CD14-positive monocyte (primary cell): ENCODE data around the gene CKAP2L. TPM values are rescaled to one million over a fixed set of nuclear protein-coding genes. Genes with fewer than 3 reads are reported as not detected.

ENCODE experiments used
- DNase-seq, 3 donors: peaks; one replicate each; pipeline ENCODE4 v3.0.0-alpha.2; 2011 to 2022
- H2AFZ ChIP-seq: 2 replicates; pipeline ENCODE4 v1.6.0; 2012; ENCODE audit warnings: mild to moderate bottlenecking, low read depth, low read length, inconsistent platforms; ENCODE audit not compliant: insufficient read depth, poor library complexity, severe bottlenecking
- H3K27ac ChIP-seq, 2 donors: 1 replicate in 1 of 2; 2 replicates in 1 of 2; pipeline ENCODE4 v1.5.1; 2012 to 2013; ENCODE audit warnings: low read length in 2 of 2, control low read depth in 1 of 2, inconsistent platforms in 1 of 2, low read depth in 1 of 2, mild to moderate bottlenecking in 1 of 2
- H3K27me3 ChIP-seq, 2 donors: one replicate each; pipeline versions ENCODE4 v1.6.0 to v1.6.1; 2011 to 2013; ENCODE audit warnings: low read length in 2 of 2; ENCODE audit not compliant: control insufficient read depth in 2 of 2, insufficient read depth in 2 of 2
- H3K36me3 ChIP-seq, 2 donors: replicated peaks in 1 of 2; 1 replicate in 1 of 2; 2 replicates in 1 of 2; pipeline versions ENCODE4 v1.5.1 to v1.6.1; 2012 to 2013; ENCODE audit warnings: low read length in 2 of 2, control low read depth in 1 of 2, inconsistent platforms in 1 of 2, mild to moderate bottlenecking in 1 of 2; ENCODE audit not compliant: insufficient read depth in 2 of 2, control insufficient read depth in 1 of 2
- H3K4me1 ChIP-seq, 2 donors: 1 replicate in 1 of 2; 2 replicates in 1 of 2; pipeline versions ENCODE4 v1.5.1 to v1.6.1; 2012 to 2013; ENCODE audit warnings: low read length in 2 of 2, control low read depth in 1 of 2, inconsistent platforms in 1 of 2, mild to moderate bottlenecking in 1 of 2, moderate library complexity in 1 of 2; ENCODE audit not compliant: insufficient read depth in 2 of 2, control insufficient read depth in 1 of 2
- H3K4me2 ChIP-seq: replicated peaks from 2 replicates; pipeline ENCODE3; 2012; ENCODE audit warnings: low read length, moderate library complexity, mild to moderate bottlenecking; ENCODE audit not compliant: poor library complexity, severe bottlenecking; ENCODE audit errors: extremely low read depth
- H3K4me3 ChIP-seq, 3 experiments: fragments of 200-600 bp in 1 of 3; sonication (generic) in 1 of 3; replicated peaks in 1 of 3; 1 replicate in 2 of 3; 2 replicates in 1 of 3; pipeline ENCODE4 v1.5.1; 2011 to 2013; ENCODE audit warnings: low read length in 3 of 3, mild to moderate bottlenecking in 3 of 3, control low read depth in 2 of 3, low read depth in 2 of 3, inconsistent platforms in 1 of 3, moderate library complexity in 1 of 3
- H3K79me2 ChIP-seq: 2 replicates; pipeline ENCODE4 v1.6.0; 2012; ENCODE audit warnings: mild to moderate bottlenecking, control low read depth, inconsistent platforms, low read length, moderate library complexity; ENCODE audit not compliant: insufficient read depth
- H3K9ac ChIP-seq: 2 replicates; pipeline ENCODE4 v1.6.0; 2017; ENCODE audit warnings: low read length, mild to moderate bottlenecking; ENCODE audit not compliant: insufficient read depth, poor library complexity, severe bottlenecking
- H3K9me3 ChIP-seq, 2 donors: replicated peaks in 1 of 2; 1 replicate in 1 of 2; 2 replicates in 1 of 2; pipeline versions ENCODE4 v1.5.1 to v1.6.1; 2012 to 2013; ENCODE audit warnings: low read length in 2 of 2, control low read depth in 1 of 2; ENCODE audit not compliant: control insufficient read depth in 1 of 2, insufficient read depth in 1 of 2
- H4K20me1 ChIP-seq: 2 replicates; pipeline ENCODE4 v1.6.0; 2012; ENCODE audit warnings: mild to moderate bottlenecking, low read length, control low read depth, moderate library complexity; ENCODE audit not compliant: insufficient read depth
- H3K27ac Mint-ChIP-seq, 7 donors: one replicate each; pipeline ENCODE4 v1.8.0; 2020; ENCODE audit warnings: mild to moderate bottlenecking in 7 of 7, mixed read lengths in 7 of 7, moderate library complexity in 6 of 7, inconsistent platforms in 2 of 7
- H3K27me3 Mint-ChIP-seq, 3 donors: one replicate each; pipeline ENCODE4 v1.8.0; 2021 to 2022; ENCODE audit warnings: low read depth in 3 of 3, mild to moderate bottlenecking in 3 of 3, mixed read lengths in 3 of 3, moderate library complexity in 3 of 3, inconsistent platforms in 1 of 3
- H3K36me3 Mint-ChIP-seq, 2 donors: one replicate each; pipeline ENCODE4 v1.8.0; 2020; ENCODE audit warnings: mixed read lengths in 2 of 2, inconsistent platforms in 1 of 2, mild to moderate bottlenecking in 1 of 2
- H3K4me1 Mint-ChIP-seq: one replicate; pipeline ENCODE4 v1.8.0; 2020; ENCODE audit warnings: mild to moderate bottlenecking, mixed read lengths
- H3K4me3 Mint-ChIP-seq, 2 donors: one replicate each; pipeline ENCODE4 v1.8.0; 2020; ENCODE audit warnings: mild to moderate bottlenecking in 2 of 2, mixed read lengths in 2 of 2, moderate library complexity in 1 of 2
- H3K9me3 Mint-ChIP-seq, 7 donors: one replicate each; pipeline ENCODE4 v1.8.0; 2020 to 2022; ENCODE audit warnings: mixed read lengths in 7 of 7, mild to moderate bottlenecking in 6 of 7, moderate library complexity in 6 of 7, inconsistent platforms in 2 of 7
- CTCF ChIP-seq: fragments of 200-600 bp; IDR thresholded peaks from one replicate; pipeline ENCODE4 v1.8.0; 2022; ENCODE audit warnings: antibody characterized with exemption, mild to moderate bottlenecking
- WGBS: methylation state at CpG from one replicate; pipeline ENCODE4 v1.1.5; 2013; ENCODE audit warnings: missing lambda C conversion rate; ENCODE audit not compliant: insufficient coverage; 5-methylcytosine and 5-hydroxymethylcytosine counted together
- intact Hi-C, 2 donors: fragments of 100-400 bp; cut with micrococcal nuclease; formaldehyde crosslinking; loops; one replicate each; pipeline versions ENCODE4 v1.15.0 to v1.15.1; 2023
- polyA plus RNA-seq, 3 donors: library from polyadenylated mRNA; depleted of rRNA in 1 of 3; unstranded in 2 of 3; stranded (reverse) in 1 of 3; fragments of 300-500 nt in 2 of 3; fragments of >200 nt in 1 of 3; fragmentation: Illumina TruSeq in 2 of 3; gene quantifications; 1 replicate in 2 of 3; 2 replicates in 1 of 3; pipeline ENCODE4 v1.2.3, GENCODE V29; 2012 to 2021

The CKAP2L gene
- polyA plus RNA-seq, 3 donors = 0.04 to 0.24 TPM; not detected in 1

DNA sequence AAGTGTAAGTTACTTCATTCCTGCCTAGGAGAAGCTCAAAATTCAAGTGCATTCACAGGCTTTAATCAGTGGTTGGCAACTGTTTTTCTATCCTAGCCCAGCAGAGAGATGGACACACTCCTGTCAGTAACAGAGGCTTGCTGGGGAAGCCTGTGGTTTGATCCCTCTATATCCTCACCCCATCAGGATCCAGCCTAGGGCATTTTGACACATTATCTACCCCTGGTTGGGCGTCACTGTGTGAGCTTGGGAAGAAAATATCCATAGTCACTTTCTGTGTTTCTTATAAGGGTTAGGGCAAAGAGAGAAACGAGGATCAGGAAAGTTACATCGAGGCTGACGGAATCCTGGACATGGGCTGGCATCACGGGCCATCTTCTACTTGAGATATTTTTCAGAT is 33.6 kb downstream of the CKAP2L start:
- Histone ChIP-seq H4K20me1 (no peaks in the 10 kb centered on the region), H3K4me2 (no peak overlapping the region), H3K9ac (no peak overlapping the region), H3K27ac (no peak overlapping the region), H2AFZ (no peak overlapping the region), H3K9me3 (no peaks in the 10 kb centered on the region), H3K79me2 (no peaks in the 10 kb centered on the region), H3K4me3 (no peak overlapping the region), H3K36me3 (no peaks in the 10 kb centered on the region), H3K27me3 (no peaks in the 10 kb centered on the region), H3K4me1 (peaks cover 40 to 44% of the 10 kb centered on the region in 2 donors)
- Mint-ChIP-seq H3K4me3 (no peak overlapping the region), H3K27ac (no peak overlapping the region), H3K4me1 (peaks cover 35% of the 10 kb centered on the region), H3K36me3 (peaks cover 2 to 7% of the 10 kb centered on the region in 2 donors), H3K9me3 (peaks cover 0 to 2% (median 0%) of the 10 kb centered on the region in 7 donors), H3K27me3 (peaks cover 0 to 2% (median 1%) of the 10 kb centered on the region in 3 donors)
- intact Hi-C loops = no loop called here
- DNase-seq = no peak
- TF ChIP-seq CTCF = no peak
- no CpG with 5 or more reads among the region's 5 CpGs for WGBS

DNA sequence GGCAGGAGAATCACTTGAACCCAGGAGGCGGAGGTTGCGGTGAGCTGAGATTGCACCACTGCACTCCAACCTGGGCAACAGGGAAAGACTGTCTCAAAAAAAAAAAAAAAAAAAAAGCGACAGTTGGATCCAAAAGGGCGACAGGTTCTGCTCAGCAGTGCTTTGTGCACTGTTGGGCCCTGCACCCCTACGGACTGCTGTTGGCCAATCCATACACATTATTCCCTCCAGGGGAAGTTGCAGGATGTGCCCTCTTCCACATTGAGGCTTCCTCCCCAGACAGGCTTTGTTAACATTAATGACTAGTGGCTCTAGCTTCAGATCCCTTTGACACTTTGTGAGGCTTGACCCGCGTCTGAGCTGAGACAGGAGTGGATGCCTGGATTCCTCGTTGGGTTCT is 34.2 kb downstream of the CKAP2L start:
- H3K27me3 Mint-ChIP-seq = peaks cover 0 to 2% (median 0%) of the 10 kb centered on the region in 3 donors
- Histone ChIP-seq H4K20me1 (no peaks in the 10 kb centered on the region), H3K9ac (no peak overlapping the region), H3K4me3 (no peak overlapping the region), H3K27me3 (no peaks in the 10 kb centered on the region), H2AFZ (no peak overlapping the region), H3K4me2 (no peak overlapping the region), H3K79me2 (no peaks in the 10 kb centered on the region), H3K36me3 (no peaks in the 10 kb centered on the region), H3K4me1 (peaks cover 40 to 47% of the 10 kb centered on the region in 2 donors), H3K9me3 (no peaks in the 10 kb centered on the region), H3K27ac (no peak overlapping the region)
- no peak for TF ChIP-seq CTCF
- H3K36me3 Mint-ChIP-seq = peaks cover 0 to 3% of the 10 kb centered on the region in 2 donors
- 86% methylated on average over 5 of the region's 8 CpGs for WGBS
- no peak overlapping the region for H3K4me3 Mint-ChIP-seq
- peaks cover 38% of the 10 kb centered on the region for H3K4me1 Mint-ChIP-seq
- no peak for DNase-seq
- peaks cover 0 to 2% (median 0%) of the 10 kb centered on the region in 7 donors for H3K9me3 Mint-ChIP-seq
- no peak overlapping the region for H3K27ac Mint-ChIP-seq
- intact Hi-C loops = no loop called here
